SKM-1 treated with dmso at 0.1 percent for 144 hours (cell line): ENCODE data around the gene CTBP1.

Experiments
- DNase-seq: peaks from one replicate; lab custom pipeline; 2025; ENCODE audit not compliant: unreplicated experiment; lab: John Stamatoyannopoulos, UW

CTBP1 gene

DNA sequence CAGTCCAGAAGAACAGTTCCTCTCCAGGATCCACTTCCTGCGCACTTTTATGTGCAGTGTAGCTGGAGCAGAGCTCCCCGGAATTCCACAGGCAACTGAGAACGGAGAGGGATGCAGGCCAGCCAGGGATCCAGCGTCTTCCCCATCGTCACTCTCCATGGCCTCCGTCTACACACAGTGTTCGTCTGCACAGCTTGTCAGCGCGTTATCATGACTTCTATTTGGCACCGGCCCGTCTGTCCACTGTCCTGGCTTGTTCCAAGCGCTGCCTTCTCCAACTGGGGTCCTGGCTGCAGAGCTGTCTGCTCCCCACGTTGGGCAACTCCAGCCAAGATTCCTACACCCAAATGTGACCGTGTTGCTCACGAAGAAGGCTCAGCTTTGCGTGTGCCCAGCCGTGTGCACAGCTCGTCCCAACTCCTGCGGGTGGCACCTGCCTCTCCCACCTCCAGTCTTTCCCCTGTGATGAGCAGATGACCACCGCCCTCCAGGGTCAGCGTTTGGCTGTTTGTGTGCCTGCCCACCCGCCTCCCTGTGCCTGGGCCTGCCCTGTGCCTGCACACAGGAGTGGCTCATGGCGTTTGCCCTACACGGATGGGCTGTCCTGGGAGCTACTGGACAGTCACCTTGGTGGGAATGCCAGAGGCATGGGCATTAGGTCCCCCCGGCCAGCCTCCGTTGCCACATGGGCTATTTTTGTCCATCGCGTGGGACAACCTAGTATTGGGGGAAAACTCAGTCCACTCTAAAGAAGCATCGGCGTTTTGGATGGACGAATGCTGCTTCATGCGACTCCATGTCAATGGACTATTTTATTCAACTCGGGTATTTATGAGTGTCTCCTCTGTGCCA is 2.2 kb upstream of the CTBP1 start:
- DNase-seq: no peak

DNA sequence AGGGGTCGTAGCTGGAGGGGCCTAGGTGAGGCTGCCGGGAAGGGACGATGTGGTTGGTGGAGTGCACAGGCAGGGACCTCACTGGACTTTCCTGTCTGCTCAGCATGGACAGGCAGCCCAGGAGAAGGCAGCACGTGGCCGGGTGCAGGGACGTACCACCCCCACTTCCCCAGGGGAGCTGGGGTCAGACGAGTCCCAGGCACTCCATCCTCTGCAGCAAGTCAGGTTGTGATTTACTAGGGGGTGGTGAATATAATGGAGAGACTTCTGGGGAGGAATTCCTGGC is 1.5 kb upstream of the CTBP1 start:
- DNase-seq: no peak

DNA sequence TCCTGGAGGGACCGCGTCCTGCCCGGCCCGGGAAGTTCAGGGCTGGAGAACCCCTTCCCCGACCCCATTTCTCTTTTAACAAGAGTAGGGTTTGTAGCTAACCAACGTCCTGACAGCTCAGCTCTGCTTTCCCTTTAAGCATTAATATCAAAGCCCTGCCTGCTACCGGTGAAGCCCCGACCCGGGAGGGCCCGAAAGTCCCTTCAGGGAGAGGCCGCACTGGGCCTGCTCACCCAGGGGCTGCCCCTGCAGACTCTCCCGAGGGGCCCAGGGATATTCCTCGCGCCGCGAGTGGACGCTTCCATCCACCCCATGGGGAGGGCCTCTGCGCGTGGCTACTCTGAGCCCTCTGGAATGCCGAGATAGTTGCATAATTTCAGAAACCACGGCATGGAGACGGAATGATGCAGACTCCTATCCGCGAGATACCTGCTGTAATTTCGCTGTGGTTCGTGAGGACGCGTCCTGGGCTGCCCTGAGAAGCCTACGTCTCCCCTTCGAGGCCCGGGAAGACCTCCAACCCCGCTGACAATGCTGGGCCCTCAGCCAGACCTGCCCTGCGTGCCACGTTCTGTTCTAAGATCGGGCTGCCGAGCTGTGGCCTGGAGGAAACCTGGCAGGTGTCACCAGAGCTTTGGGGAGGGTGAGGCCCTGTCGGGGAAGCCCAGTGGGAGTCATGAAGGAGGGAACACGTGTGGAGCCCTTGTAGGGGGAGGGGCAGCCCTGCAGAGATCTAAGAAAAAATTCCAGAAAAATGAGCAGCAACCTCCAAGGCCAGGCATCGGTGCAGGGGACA is 999 bp upstream of the CTBP1 start:
- DNase-seq: no peak

DNA sequence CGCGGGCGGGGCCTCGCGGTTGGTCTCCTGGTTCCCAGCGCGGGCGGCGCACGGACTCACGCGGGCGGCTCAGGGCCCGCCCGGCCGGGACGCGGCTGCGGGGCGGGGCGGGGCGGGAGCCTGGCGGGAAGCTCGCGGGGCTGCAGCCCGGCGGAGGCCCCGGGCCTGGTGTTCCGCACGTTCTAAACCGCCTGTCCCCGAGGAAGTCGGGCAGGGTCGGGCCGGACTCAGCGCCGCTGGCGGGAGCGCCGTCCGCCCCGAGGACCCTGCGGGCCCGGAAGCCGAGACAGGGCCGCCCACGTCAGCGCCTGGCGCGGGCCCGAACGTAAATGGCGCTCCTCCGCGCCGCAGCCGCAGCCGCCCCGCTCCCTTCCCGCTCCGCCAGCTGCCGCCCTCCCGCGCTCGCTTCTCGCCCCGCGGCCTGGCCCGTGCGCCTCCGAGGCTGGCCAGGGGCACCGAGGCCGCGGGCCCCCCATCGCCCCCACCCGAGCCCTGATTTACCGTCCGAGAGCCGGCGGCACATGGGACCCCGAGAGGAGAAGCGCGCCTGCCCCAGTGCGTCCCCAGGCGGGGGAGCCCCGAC is 309 bp upstream of the CTBP1 start:
- DNase-seq: peak; percentile 82

DNA sequence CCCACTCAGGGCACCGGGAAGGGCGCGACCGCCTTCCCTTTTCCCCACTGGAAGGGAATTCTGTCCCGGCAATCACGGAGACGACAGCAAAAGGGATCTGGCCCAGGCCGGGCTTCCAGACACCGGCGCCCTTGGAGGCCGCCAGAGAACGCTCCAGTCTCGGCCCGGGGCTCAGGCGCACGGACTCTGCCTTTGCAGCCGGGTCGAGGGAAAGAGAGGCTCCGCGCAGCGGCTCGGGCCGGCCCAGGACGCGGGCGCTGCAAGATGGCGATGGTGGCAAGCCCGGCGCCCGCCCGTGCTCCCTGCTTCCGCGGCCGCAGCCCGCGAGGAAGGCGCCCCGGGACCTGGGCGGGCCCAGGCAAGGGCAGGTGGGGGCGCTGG is 1.1 kb downstream of the CTBP1 start:
- DNase-seq: no peak

GRCh38 chr4:1246901-1247863 is 1.7 kb downstream of the CTBP1 start:
- DNase-seq: peak; percentile 14

DNA sequence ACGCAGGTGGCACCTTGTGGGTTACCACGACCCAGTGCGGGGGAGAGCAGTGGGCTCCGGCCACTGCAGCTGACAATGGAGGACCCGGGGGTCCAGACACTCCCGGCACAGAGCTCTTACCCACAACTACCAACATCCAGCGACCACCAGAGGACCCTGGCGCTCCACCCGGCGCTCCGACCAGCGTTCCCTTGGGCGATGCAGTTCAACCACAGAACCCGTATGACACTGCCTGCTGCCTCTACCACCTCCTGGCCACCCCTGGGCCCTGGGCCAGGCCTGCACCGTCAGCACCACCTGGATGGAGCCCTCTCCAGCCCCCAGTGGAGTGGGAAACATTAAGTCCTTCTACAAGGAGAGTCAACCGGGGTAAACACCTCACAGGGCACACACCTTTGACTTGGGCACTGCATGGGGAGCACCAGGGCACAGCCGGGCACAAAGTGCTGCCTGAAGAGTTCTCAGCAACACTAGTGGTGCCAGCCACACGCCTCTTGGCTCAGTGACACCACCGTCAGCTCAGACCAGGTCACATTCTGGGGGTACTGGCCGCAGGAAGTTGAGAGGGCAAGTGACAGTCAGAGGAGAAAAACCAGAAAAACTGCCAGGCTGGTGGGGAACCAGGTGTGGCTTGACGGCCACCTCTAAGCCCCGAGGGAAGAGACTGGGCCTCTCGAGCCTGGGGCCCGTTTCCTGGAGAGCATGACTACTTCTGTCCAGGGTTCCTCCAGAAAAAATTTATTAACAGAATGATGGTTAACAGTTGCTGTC is 2.6 kb downstream of the CTBP1 start:
- DNase-seq: no peak

GRCh38 chr4:1245481-1246051 is 3.4 kb downstream of the CTBP1 start:
- no peak for DNase-seq

GRCh38 chr4:1244978-1245471 is 3.9 kb downstream of the CTBP1 start:
- no peak for DNase-seq

DNA sequence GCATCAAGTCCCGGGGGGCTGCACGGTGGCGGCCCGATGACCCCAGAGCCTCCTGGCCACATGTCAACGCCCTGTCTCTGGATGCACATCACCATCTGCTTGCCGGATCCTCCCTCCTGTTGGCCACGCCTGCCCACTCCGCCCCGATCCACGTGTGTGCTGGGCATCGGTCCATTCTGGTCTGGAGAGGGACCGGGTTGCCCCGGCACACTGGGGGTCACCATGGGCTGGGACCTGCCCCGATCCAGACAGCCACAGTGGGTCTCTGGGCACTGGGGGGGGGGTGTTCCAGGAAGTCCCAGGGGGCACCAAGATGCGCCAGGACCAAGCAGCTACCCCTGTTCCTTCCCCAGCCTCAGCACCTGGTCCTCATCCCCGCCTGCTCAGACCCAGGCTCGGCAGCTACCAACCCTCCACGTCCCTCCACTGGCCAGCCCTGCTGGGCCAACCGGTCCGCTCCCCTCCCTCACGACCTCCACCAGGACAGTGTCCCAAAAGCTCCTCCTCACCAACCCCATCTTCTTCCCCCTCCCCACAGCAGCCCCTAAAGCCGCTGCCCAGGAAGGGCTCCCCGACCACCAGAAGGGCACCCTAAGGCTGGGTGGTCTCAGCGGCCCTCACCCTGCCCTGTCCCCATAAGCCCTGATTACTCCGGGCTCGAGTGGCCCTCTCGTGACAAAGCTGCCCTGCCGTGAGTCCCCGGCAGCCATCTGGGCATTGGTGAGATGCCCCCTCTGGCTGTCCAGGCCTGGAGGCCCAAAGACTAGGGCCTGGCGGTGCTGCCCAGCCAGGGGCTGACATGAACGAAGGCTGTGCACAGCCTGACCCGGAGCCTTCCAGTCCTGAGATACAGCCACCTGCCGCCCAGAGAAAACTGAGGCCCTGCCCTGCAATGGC is 4.6 kb downstream of the CTBP1 start:
- DNase-seq: no peak

DNA sequence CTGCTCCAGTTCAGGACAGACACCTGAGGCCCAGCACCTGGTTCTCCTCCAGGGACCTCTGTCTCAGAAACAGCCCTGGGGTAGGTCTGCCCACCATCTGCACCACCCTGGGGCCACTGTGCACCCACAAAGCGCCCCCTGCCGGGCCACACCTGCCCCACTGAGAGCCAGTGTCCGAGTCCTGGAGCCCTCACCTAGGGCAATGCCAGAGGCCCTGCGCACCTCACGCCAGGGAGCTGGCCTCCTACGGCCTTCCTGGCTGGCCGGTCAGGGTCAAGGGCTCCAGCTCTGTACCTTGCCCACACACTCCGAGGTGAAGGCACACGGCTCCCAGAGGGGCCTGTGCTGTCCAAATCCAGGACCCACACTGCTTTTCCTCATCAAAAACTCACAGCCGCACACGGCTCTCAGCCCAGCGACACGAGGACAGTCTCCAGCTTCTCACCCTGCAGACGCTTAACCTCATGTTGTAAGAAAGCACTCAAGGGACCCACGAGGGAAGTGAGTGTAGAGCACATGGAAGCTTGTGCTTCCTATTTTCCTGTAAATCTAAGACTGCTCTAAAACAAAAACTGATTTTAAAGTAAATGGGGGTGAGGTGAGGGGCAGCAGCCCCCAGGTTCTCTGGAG is 5.4 kb downstream of the CTBP1 start:
- DNase-seq: no peak

GRCh38 chr4:1242506-1243450 is 6.2 kb downstream of the CTBP1 start:
- no peak for DNase-seq

DNA sequence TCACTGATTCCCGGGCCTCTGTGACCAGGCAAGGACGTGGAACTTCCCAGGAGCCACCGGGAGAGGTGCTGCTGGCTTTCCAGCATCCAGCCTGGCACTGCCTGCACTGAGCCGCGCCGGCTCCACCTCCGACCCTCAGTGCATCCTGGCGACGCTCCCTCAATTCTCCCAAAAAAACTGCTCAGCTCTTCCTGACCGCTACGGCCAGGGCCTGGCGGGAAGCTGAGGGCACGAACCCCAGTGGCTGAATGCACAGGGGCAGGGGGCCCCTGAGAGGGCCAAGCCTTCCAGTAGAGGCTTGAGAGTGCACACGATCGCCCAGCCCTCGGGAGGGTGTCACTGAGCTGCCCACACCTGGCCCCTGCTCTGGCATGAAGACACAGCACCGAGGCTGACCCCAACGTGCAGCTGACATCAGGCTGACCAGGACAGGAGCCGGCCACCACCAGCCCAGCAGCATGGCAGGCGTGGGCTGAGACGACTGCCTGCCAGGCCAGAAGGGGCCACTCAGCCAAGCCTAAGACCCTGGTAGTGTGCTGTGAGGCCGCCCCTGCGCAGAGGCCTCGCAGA is 6.9 kb downstream of the CTBP1 start:
- no peak for DNase-seq

GRCh38 chr4:1241466-1241935 is 7.4 kb downstream of the CTBP1 start:
- DNase-seq: no peak

DNA sequence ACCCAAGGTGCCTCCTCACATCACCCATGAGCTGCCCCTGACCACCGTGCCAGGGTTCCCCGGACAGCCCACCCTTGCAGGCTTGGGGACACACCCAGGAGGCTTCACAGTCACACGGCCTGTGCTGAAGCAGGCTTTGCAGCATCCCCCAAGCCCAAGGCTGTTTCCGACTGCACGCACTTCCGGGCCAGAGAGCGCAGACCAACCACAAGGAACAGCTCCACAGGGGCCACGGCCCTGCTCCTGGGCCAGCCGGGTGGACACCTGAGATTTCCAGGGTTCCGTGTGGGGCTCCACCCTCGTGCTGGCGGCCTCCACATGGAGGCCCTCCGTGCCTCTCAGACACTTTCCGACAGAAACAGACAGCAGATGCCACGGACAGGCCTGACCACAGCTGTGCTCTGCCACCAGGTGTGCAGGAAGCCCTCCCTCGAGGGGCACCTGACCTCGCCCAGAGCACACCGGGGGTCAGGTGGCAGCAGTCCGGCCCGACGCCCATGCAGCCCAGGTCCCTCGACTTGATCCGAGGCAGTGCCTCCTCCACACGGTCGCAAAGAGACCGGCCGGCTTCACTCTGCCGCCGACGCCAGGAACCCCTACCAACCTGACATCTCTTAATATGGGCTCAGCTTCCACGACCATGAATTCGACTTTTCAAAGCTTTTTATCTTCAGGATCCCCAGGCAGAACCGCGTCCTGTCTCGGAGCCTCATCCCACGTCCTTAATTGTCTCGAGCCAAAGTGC is 8.0 kb downstream of the CTBP1 start:
- DNase-seq: no peak

- no peak for DNase-seq
These were observed 9.0 kb downstream of the CTBP1 start for GRCh38 chr4:1239950-1240307.
